GM18517 (cell line): Measurements from ENCODE around the gene IPO5.
"Not testable (repeated sequence)": the region's sequence is repeated elsewhere in the genome, so short reads cannot be mapped to it uniquely, and the experiment has no call there.

Source experiments
- ATAC-seq: cut with Tn5 transposase; IDR thresholded peaks from one replicate; pipeline ENCODE4 v1.9.1; 2021; ENCODE audit warnings: mild to moderate bottlenecking, moderate library complexity; ENCODE audit not compliant: unreplicated experiment

IPO5 gene

GRCh38 chr13:98007001-98007400, 53.5 kb downstream of the IPO5 start:
- no peak for ATAC-seq

- no peak for ATAC-seq
Measured at GRCh38 chr13:98013241-98013640, 59.8 kb downstream of the IPO5 start.

DNA sequence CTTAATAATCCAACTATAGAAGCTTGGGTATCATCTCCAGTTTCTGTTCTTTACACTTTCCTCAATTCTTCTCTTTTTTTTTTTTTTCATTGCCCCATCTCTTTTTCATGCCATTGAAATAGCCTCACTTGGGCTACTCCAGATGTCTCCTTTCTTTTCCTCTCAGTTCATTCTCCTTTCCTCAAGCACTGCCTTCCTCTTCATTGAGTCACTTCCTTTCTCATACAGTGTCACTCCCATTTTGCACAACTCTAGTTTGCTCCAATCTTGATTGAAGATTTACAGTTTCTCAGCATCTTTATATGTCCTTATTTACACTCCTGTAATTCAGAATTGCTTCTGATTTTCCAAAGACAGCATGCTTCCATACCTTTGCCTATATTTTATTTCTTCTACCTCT, 61.3 kb downstream of the IPO5 start:
- no peak for ATAC-seq

DNA sequence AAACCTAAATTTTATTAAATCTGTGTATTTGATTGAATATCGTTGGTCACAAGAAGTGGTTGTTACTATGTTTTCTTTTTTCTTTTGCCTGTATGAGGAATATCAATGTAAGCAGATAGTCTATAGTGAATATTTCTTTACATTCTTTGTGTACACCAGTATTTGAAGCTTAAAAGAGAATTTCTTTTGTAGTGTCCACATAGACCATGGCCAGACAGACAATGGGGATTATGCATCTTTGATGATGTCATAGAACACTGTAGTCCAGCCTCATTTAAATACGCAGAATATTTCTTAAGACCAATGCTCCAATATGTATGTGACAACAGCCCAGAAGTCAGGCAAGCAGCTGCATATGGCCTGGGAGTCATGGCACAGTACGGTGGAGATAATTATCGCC, 64.8 kb downstream of the IPO5 start:
- no peak for ATAC-seq

DNA sequence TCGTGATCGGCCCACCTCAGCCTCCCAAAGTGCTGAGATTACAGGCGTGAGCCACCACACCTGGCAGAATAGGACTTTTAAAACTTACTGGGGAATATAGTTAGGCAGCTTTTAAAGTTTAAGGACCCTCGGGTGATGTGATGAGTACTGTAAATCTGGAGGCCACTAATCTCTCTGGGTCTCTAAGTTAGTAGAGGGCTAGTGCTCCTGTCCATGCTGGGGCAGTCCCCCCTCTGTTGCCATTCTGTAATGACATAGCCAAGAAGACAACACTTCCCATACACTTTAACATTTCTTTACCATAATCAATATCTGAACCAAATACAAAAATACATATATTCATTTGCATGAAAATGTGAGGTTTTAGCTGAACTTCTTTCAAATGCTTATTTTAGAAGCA, 65.7 kb downstream of the IPO5 start:
- no peak for ATAC-seq

DNA sequence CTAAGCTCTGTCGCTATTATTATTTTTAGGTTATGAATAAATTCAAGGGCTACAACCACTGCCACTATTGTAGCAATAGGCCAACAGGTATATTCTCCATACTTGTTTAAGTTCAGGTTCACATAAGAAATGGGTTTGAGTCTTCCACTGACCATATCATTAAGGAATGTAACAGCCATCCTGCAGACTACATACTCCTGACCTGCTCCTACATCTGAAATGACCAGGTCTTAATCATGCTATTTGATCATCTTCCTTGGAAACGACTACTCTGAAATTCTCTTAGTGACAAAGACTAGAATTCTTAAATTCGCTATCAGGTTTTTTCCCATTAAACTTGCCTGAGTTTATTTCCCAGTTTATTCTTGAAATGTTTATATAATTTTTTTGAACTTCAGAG, 66.8 kb downstream of the IPO5 start:
- ATAC-seq, result no peak

DNA sequence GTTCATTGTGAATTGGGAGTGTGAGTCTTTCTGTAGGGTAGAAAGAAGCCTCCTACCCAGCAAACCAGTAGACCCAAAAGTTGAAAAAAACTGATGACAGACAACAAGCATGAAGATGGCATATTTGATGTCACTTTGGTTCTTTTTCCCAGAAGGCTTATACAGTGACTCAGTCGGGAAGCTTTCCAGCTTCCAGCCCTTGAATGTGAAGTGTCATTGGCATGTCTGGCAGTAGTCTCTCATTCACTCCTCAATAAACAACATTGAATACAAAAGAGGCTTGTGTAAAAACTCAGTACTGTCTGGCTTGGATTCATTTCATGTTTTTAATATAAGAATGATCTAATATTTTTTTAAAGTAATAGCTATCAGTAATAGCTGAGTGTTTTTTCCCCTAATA, 68.7 kb downstream of the IPO5 start:
- no peak for ATAC-seq

DNA sequence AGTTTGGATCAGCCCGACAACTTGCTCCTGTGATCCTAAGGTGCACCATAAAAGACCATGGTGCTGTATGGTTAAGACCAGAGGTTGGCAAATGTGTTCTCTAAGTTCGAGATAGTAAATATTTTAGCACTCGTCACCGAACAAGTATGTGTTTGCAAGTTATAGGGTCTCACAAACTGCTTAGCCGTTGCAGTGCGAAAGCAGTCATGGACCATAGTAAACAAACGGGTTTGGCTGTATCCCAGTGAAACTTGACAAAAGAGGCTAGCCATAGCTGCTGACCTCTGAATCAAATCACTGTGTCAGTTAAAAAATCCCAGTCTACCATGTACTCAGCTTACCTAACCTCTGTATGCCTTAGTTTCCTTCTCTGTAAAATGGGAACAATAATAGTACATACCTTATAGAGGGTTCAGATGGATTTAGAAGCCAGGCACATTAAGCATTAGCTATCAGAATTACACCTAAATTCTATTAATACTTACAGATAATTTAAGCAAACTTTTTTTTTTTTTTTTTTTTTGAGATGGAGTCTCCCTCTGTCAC, 72.1 kb downstream of the IPO5 start:
- ATAC-seq, result no peak

- no peak for ATAC-seq
Measured at GRCh38 chr13:98026457-98026857, 73.0 kb downstream of the IPO5 start.

- ATAC-seq, result no peak
Measured at GRCh38 chr13:98032168-98032567, 78.7 kb downstream of the IPO5 start.

DNA sequence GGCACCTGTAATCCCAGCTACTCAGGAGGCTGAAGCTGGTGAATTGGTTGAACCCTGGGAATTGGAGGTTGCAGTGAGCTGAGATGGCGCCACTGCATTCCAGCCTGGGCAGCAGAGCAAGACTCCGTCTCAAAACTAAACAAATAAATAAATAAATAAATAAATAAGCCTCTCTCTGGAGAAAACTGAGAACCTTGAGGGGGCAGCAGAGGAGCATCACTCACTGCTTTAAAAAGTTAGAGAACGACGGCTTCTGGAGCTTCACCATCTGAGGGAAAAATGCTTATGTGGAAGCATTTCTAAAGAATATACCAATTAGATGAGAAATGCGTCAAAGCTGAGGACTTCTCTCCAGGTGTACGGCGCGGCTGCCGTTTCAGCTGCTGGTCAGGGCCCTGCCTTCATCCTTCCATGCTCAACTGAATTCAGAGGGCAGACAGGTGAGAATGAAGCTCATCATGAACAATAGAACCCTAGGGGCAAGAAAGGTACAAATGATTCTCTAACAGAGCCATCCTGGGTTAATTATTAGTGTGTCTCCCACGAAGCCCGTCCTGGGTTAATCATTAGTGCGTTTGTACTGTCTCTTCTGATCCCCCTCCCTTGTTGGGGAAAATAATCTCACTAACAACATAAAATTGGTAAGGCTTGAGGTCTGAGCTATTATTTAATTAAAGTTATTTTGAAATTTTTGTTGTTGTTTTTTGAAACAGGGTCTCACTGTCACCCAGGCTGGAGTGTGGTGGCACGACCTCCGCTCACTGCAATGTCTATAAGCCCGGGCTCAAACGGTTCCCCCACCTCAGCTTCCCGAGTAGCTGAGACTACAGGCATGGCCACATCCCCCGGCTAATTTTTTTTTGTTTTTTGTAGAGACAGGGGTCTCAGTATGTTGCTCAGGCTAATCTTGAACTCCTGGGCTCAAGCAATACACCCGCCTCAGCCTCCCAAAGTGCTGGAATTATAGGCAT, 80.1 kb downstream of the IPO5 start:
- no peak for ATAC-seq

DNA sequence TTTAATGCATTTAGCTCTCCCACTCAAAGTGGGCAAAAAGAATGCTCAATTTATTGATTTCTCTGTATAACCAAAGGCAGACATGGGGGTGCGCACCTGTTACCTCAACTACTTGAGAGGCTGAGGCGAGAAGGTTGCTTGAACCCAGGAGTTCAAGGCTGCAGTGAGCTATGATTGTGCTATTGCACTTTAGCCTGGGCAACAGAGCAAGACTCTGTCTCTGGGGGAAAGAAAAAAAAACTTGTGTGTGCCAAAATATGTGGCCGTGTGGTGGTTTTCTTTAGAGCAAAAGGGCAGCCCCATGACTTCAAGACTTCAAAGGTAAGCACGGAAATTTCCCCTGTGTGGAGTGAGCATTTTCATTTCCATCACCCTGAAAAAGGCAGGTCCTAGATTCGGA, 81.9 kb downstream of the IPO5 start:
- ATAC-seq, result no peak

GRCh38 chr13:98036564-98037302, 83.3 kb downstream of the IPO5 start:
- not testable (repeated sequence) for ATAC-seq

GRCh38 chr13:98039261-98039660, 85.8 kb downstream of the IPO5 start:
- ATAC-seq, result no peak

DNA sequence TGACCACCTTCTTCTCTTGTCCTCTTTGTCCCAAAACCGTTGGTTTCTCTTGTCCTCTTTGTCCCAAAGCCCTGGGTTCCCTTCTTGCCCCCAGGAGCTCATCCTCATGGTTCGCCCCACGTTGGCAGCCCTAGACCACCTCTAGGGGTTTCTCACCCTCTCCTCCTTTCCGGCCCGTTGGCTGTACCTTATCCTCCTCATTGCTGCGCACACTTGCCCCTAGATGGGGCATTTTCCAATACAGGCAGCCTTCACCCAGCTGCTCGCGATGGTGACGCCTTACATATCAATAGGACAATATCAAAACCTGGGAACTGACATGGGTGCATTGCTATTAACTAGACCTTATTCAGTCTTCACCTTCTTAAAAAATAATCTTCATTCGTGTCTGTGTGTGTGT, 86.5 kb downstream of the IPO5 start:
- no peak for ATAC-seq

DNA sequence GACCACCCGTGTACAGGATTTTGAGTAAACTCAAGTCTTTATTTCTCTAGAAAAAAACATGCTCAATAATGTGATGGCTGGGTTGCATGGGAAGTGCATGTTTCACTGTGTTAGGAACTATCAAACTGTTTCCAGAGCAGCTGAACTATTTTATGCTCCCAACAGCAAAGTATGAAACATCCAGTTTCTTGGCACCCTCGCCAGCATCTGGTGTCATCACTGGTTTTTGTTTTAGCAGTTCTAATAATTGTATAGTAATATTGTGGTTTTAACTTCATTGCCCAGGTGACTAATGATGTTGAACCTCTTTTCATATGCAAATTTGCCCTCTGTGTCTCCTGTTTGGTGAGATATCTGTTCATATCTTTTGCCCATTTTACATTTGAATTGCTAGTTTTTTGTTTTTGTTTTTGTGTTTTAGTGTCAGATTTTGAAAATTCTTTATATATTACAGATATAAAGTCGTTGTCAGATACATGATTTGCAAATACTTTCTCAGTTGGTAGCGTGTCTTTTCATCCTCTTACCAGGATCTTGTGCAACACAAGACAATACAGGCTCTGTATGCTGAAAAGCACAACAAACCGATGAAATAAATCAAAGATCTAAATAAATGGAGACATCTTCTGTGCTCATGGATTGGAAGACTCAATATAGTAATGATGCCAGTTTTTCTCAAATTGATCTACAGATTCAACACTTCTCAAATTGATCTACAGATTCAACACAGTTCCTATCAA, 87.8 kb downstream of the IPO5 start:
- no peak for ATAC-seq

DNA sequence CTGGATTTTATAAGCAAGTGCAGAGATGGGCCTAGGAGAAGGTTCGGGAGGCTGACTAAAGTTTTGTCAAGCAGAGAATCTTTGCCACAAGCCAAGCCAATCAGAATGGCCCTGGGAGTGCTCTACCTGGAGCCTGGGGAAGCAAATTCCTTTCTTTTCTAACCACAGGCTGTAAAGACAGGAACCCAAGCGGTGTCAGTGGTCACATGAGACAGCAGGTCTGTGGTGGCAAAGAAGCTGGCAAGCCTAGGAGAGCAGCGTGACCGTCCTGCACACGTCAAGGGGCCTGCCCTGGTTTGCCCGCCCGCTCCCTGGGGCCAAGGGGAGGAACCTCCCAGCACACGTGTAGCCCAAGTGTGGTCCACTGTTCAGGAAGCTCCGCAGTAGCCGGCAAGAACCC, 90.8 kb downstream of the IPO5 start:
- no peak for ATAC-seq

GRCh38 chr13:98047785-98048184, 94.3 kb downstream of the IPO5 start:
- not testable (repeated sequence) for ATAC-seq

GRCh38 chr13:98048265-98048664, 94.8 kb downstream of the IPO5 start:
- ATAC-seq, result no peak

DNA sequence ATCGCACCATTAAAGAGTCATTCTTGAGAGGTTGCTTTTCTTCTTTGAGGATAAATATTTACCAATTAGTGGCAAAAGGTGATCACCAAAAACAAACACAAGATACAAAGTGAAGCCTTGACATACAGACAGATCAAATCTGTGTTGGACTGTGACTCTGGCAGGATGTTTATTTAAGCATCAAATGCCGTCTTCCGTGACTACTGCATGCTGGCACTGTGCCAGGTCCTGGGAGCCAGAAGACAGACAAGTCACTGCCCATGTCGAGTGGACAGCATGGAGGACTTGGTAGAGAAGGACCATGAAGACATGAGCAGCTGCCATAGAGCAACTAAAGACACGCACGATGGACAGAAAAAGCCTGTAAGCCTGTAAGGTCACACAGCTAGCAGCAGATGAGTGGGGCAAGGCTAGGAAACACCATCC, 96.6 kb downstream of the IPO5 start:
- ATAC-seq, result no peak

- no peak for ATAC-seq
Measured at GRCh38 chr13:98052412-98052811, 98.9 kb downstream of the IPO5 start.
